Mesenchymal stem cell (in vitro differentiated cells and primary cell): ENCODE measurements around the gene VCAN.

Experiments
- DNase-seq: peaks from one replicate; pipeline ENCODE4 v3.0.0-alpha.2; 2013
- H2AFZ ChIP-seq: one replicate; pipeline ENCODE4 v1.6.1; 2013; ENCODE audit warnings: low read depth, mild to moderate bottlenecking, control low read depth, inconsistent platforms, low read length, moderate library complexity
- H2AK5ac ChIP-seq: 2 replicates; pipeline ENCODE4 v1.6.1; 2013; ENCODE audit warnings: low read length, moderate library complexity, mild to moderate bottlenecking, inconsistent platforms; ENCODE audit not compliant: severe bottlenecking
- H2BK120ac ChIP-seq: one replicate; pipeline ENCODE4 v1.6.1; 2013; ENCODE audit warnings: low read depth, mild to moderate bottlenecking, inconsistent platforms, low read length, moderate library complexity
- H2BK12ac ChIP-seq, 2 experiments: one replicate each; pipeline ENCODE4 v1.6.1; 2013; ENCODE audit warnings: inconsistent platforms in 2 of 2, low read length in 2 of 2, mild to moderate bottlenecking in 2 of 2, moderate library complexity in 2 of 2, control low read depth in 1 of 2
- H2BK15ac ChIP-seq: one replicate; pipeline ENCODE4 v1.6.1; 2013; ENCODE audit warnings: mild to moderate bottlenecking, low read depth, inconsistent platforms; ENCODE audit not compliant: poor library complexity, severe bottlenecking
- H2BK5ac ChIP-seq: 2 replicates; pipeline ENCODE4 v1.6.1; 2013; ENCODE audit warnings: low read depth, mild to moderate bottlenecking, low read length, control low read depth, inconsistent platforms; ENCODE audit not compliant: poor library complexity, severe bottlenecking
- H3K14ac ChIP-seq, 2 experiments: one replicate each; pipeline ENCODE4 v1.6.1; 2013; ENCODE audit warnings: inconsistent platforms in 2 of 2, low read length in 2 of 2, control low read depth in 1 of 2, mild to moderate bottlenecking in 1 of 2, moderate library complexity in 1 of 2
- H3K18ac ChIP-seq, 2 experiments: one replicate each; pipeline ENCODE4 v1.6.1; 2013; ENCODE audit warnings: inconsistent platforms in 2 of 2, low read length in 2 of 2, control low read depth in 1 of 2, low read depth in 1 of 2, mild to moderate bottlenecking in 1 of 2
- H3K23ac ChIP-seq, 2 experiments: one replicate each; pipeline ENCODE4 v1.6.1; 2013; ENCODE audit warnings: inconsistent platforms in 2 of 2, low read length in 2 of 2, mild to moderate bottlenecking in 2 of 2, moderate library complexity in 2 of 2, control low read depth in 1 of 2
- H3K27ac ChIP-seq: 2 replicates; pipeline ENCODE4 v1.5.1; 2013; ENCODE audit warnings: mild to moderate bottlenecking, moderate library complexity, low read length, control low read depth, inconsistent platforms; ENCODE audit not compliant: poor library complexity, severe bottlenecking
- H3K27me3 ChIP-seq, 2 experiments: 2 replicates each; pipeline versions ENCODE4 v1.6.1 to v1.7.0; 2013; ENCODE audit warnings: low read length in 2 of 2, mild to moderate bottlenecking in 2 of 2, moderate library complexity in 2 of 2, control low read depth in 1 of 2, inconsistent platforms in 1 of 2; ENCODE audit not compliant: control insufficient read depth in 1 of 2, insufficient read depth in 1 of 2
- H3K36me3 ChIP-seq, 2 experiments: 2 replicates each; pipeline versions ENCODE4 v1.6.1 to v1.7.0; 2013; ENCODE audit warnings: low read length in 2 of 2, control low read depth in 1 of 2, inconsistent platforms in 1 of 2, low read depth in 1 of 2, mild to moderate bottlenecking in 1 of 2; ENCODE audit not compliant: insufficient read depth in 2 of 2, control insufficient read depth in 1 of 2
- H3K4ac ChIP-seq, 2 experiments: one replicate each; pipeline ENCODE4 v1.6.1; 2013; ENCODE audit warnings: inconsistent platforms in 2 of 2, low read length in 2 of 2, mild to moderate bottlenecking in 2 of 2, moderate library complexity in 2 of 2, control low read depth in 1 of 2, low read depth in 1 of 2
- H3K4me1 ChIP-seq: 2 replicates; pipeline ENCODE4 v1.6.1; 2013; ENCODE audit warnings: low read depth, low read length, control low read depth; ENCODE audit not compliant: control insufficient read depth, insufficient read depth
- H3K4me2 ChIP-seq: 2 replicates; pipeline ENCODE4 v1.6.1; 2013; ENCODE audit warnings: low read length, mild to moderate bottlenecking, inconsistent platforms; ENCODE audit not compliant: poor library complexity, severe bottlenecking
- H3K4me3 ChIP-seq, 2 experiments: 2 replicates each; pipeline versions ENCODE4 v1.5.1 to v1.7.0; 2013; ENCODE audit warnings: low read length in 2 of 2, mild to moderate bottlenecking in 2 of 2, control low read depth in 1 of 2, low read depth in 1 of 2; ENCODE audit not compliant: insufficient read depth in 1 of 2
- H3K79me1 ChIP-seq: replicated peaks from 2 replicates; pipeline ENCODE4 v1.6.1; 2013; ENCODE audit warnings: mild to moderate bottlenecking, control low read depth, low read length, inconsistent platforms; ENCODE audit not compliant: poor library complexity, severe bottlenecking
- H3K9ac ChIP-seq: 2 replicates; pipeline ENCODE4 v1.7.0; 2013; ENCODE audit warnings: mild to moderate bottlenecking, low read length, moderate library complexity
- H3K9me3 ChIP-seq: 2 replicates; pipeline ENCODE4 v1.7.0; 2013; ENCODE audit warnings: mild to moderate bottlenecking, low read length; ENCODE audit not compliant: control insufficient read depth
- H4K8ac ChIP-seq: one replicate; pipeline ENCODE4 v1.6.1; 2013; ENCODE audit warnings: inconsistent platforms, mild to moderate bottlenecking, low read length, moderate library complexity
- H4K91ac ChIP-seq: one replicate; pipeline ENCODE4 v1.6.1; 2013; ENCODE audit warnings: mild to moderate bottlenecking, low read length, inconsistent platforms
- WGBS: methylation state at CpG from one replicate; pipeline ENCODE4 v1.1.7; 2013; ENCODE audit warnings: mixed read lengths; 5-methylcytosine and 5-hydroxymethylcytosine counted together

VCAN gene

GRCh38 chr5:83524991-83525390 lies 53.4 kb downstream of the VCAN start:
- H4K8ac ChIP-seq = no peak overlapping the region
- DNase-seq = no peak
- H3K18ac ChIP-seq = no peak overlapping the region
- H3K14ac ChIP-seq = no peak overlapping the region
- H2AFZ ChIP-seq = no peak overlapping the region
- no peak overlapping the region for H3K9ac ChIP-seq
- no peak overlapping the region for H2AK5ac ChIP-seq
- H2BK12ac ChIP-seq = no peak overlapping the region
- H3K4me2 ChIP-seq = no peak overlapping the region
- no peak overlapping the region for H3K27ac ChIP-seq
- peaks cover 4 to 91% of the 10 kb centered on the region in 2 experiments for H3K36me3 ChIP-seq
- H3K4me3 ChIP-seq = no peak overlapping the region
- no peak overlapping the region for H3K23ac ChIP-seq
- H2BK5ac ChIP-seq = no peak overlapping the region
- H3K4ac ChIP-seq = no peak overlapping the region
- H4K91ac ChIP-seq = no peak overlapping the region
- peaks cover 2% of the 10 kb centered on the region for H3K4me1 ChIP-seq
- no peak overlapping the region for H2BK120ac ChIP-seq
- H3K9me3 ChIP-seq = no peaks in the 10 kb centered on the region
- H3K79me1 ChIP-seq = peaks cover 9% of the 10 kb centered on the region
- no peaks in the 10 kb centered on the region for H3K27me3 ChIP-seq
- WGBS = 92% methylated on average over 2 of the region's 2 CpGs
- no peak overlapping the region for H2BK15ac ChIP-seq

DNA sequence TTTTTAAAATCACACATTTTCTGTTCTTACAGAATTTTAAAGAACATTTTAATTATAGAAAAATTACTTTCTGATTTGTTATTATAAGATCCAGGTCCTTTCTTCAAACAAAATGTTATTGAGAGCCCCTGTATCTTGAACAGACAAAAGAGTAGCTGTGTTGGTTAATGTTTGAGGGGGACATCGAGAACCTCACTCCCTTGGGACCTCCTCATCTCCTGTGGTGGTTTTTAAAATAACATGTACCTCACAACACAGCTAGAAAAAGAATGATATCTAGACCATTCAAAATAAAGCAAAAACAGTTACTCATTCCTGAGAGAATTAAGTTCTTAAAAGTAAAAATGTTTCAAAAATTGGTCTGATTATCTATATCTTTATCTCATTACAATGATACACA lies 54.7 kb downstream of the VCAN start:
- WGBS = no CpG with 5 or more reads among the region's 1 CpG
- H2BK15ac ChIP-seq = no peak overlapping the region
- no peak overlapping the region for H3K18ac ChIP-seq
- no peak overlapping the region for H2AK5ac ChIP-seq
- H4K8ac ChIP-seq = no peak overlapping the region
- no peak overlapping the region for H3K9ac ChIP-seq
- H3K27ac ChIP-seq = no peak overlapping the region
- H3K4ac ChIP-seq = no peak overlapping the region
- no peak overlapping the region for H2BK120ac ChIP-seq
- no peak overlapping the region for H3K14ac ChIP-seq
- no peak overlapping the region for H3K4me3 ChIP-seq
- no peaks in the 10 kb centered on the region for H3K9me3 ChIP-seq
- H4K91ac ChIP-seq = no peak overlapping the region
- peaks cover 4 to 91% of the 10 kb centered on the region in 2 experiments for H3K36me3 ChIP-seq
- peaks cover 6% of the 10 kb centered on the region for H3K79me1 ChIP-seq
- no peak overlapping the region for H3K23ac ChIP-seq
- DNase-seq = no peak
- H3K27me3 ChIP-seq = no peaks in the 10 kb centered on the region
- H3K4me2 ChIP-seq = no peak overlapping the region
- H3K4me1 ChIP-seq = peaks cover 2% of the 10 kb centered on the region
- no peak overlapping the region for H2BK5ac ChIP-seq
- no peak overlapping the region for H2AFZ ChIP-seq
- H2BK12ac ChIP-seq = no peak overlapping the region

DNA sequence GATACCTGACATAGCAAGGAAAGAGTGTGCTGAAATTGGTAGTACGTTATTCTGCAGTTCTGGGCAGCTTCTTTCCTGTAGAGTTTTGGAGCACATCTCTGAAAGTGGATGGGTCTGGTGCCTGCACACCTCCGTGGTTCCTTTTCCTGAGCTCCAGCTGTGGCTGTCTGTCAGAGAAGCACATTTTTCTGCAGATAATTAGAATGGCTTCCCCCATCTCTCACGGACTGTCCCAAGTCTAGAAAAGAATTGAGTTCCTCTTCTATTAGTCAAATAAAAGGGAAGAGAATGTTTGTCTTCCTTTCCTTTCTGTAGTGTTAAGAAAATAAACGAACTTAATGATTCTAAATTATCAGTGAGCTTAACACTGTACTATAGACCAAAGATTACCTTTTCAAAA lies 55.7 kb downstream of the VCAN start:
- Histone ChIP-seq H2BK15ac (no peak overlapping the region), H2BK120ac (no peak overlapping the region), H4K91ac (no peak overlapping the region), H3K27me3 (no peaks in the 10 kb centered on the region), H3K36me3 (peaks cover 4 to 90% of the 10 kb centered on the region in 2 experiments), H3K9me3 (no peaks in the 10 kb centered on the region), H3K4me3 (no peak overlapping the region), H3K23ac (no peak overlapping the region), H4K8ac (no peak overlapping the region), H2AFZ (no peak overlapping the region), H2BK5ac (no peak overlapping the region), H3K9ac (no peak overlapping the region), H2AK5ac (no peak overlapping the region), H3K4me1 (peaks cover 2% of the 10 kb centered on the region), H3K18ac (no peak overlapping the region), H3K27ac (no peak overlapping the region), H2BK12ac (no peak overlapping the region), H3K14ac (no peak overlapping the region), H3K79me1 (peaks cover 6% of the 10 kb centered on the region), H3K4me2 (no peak overlapping the region), H3K4ac (no peak overlapping the region)
- 85% methylated on average over 2 of the region's 4 CpGs for WGBS
- DNase-seq = no peak

DNA sequence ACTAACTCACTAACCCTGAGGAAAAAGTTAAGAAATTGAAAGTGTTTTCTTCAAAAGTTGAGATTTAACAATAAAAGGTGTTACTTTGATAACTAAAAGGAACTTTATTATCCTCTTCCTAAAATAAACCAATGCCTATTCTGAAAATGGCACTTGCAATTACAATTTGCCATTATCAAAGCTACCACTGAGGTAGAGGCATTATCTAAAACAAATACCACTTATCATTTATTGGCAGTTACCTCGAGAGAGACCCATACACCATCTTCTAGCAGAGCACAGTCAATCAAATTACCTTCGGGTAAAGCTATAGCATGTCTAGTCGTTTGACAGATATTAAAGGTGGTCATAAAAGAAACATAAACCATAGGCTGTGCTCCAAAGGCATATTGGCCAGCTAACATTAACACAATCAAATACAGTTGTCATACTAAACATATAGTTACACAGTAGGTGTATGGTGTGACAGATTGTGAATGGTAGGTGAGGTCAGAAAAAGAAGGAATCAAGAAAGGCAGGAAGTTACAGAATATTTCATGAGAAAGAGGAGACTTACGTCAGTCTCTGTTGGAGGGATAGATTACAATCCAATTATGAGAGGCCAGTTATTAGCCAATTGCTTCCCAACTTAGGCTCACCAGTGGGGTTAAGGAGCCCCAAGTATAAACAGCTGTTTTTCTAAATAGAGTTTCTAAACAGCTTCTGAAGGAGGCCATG lies 56.3 kb downstream of the VCAN start:
- Histone ChIP-seq H3K36me3 (peaks cover 4 to 89% of the 10 kb centered on the region in 2 experiments), H3K9ac (no peak overlapping the region), H3K27me3 (no peaks in the 10 kb centered on the region), H3K14ac (no peak overlapping the region), H3K4me2 (no peak overlapping the region), H2AFZ (no peak overlapping the region), H4K91ac (no peak overlapping the region), H2BK15ac (no peak overlapping the region), H3K9me3 (no peaks in the 10 kb centered on the region), H3K79me1 (peaks cover 8% of the 10 kb centered on the region), H3K4me3 (no peak overlapping the region), H2BK5ac (no peak overlapping the region), H2BK120ac (no peak overlapping the region), H2AK5ac (no peak overlapping the region), H4K8ac (no peak overlapping the region), H3K4me1 (peaks cover 2% of the 10 kb centered on the region), H2BK12ac (no peak overlapping the region), H3K4ac (no peak overlapping the region), H3K18ac (no peak overlapping the region), H3K23ac (no peak overlapping the region), H3K27ac (no peak overlapping the region)
- DNase-seq = no peak
- WGBS = 100% methylated on average over 3 of the region's 4 CpGs
